Neural cell (in vitro differentiated cells): ENCODE results near the gene MGLL.

Experiments used
- CTCF ChIP-seq: fragments of 450-650 bp; IDR thresholded peaks from 2 replicates; pipeline ENCODE4 v1.5.1; 2014; ENCODE audit warnings: antibody characterized with exemption, mild to moderate bottlenecking, moderate library complexity; ENCODE audit not compliant: poor library complexity, severe bottlenecking
- EP300 ChIP-seq: fragments of 450-650 bp; conservative IDR thresholded peaks from 2 replicates; pipeline ENCODE4 v1.6.1; 2014; ENCODE audit warnings: antibody characterized with exemption, mild to moderate bottlenecking, moderate library complexity; ENCODE audit not compliant: poor library complexity, severe bottlenecking
- EZH2 ChIP-seq: fragments of 200-600, 300-800 bp; shearing (Covaris generic), sonication (generic); IDR thresholded peaks from 2 replicates; pipeline ENCODE4 v1.6.1; 2014; ENCODE audit warnings: antibody characterized with exemption, low read length, borderline replicate concordance, mild to moderate bottlenecking; ENCODE audit not compliant: insufficient read depth, poor library complexity, severe bottlenecking
- MXI1 ChIP-seq: fragments of 450-650 bp; conservative IDR thresholded peaks from 2 replicates; pipeline ENCODE4 v1.6.1; 2014; ENCODE audit warnings: antibody characterized with exemption, mild to moderate bottlenecking; ENCODE audit not compliant: poor library complexity, severe bottlenecking
- POLR2AphosphoS5 ChIP-seq: IDR thresholded peaks from 2 replicates; pipeline ENCODE4 v1.6.1; 2012

- TF ChIP-seq EP300 (no peak), CTCF (no peak), POLR2AphosphoS5 (no peak), MXI1 (no peak), EZH2 (no peak)
These were observed 18.7 kb downstream of the MGLL start for GRCh38 chr3:127803619-127804018.
